ENCODE data around the gene SYTL1.
A peak's percentile ranks its signal among the peaks of the same experiment; 100 is the strongest.

GRCh38 chr1:27402349-27402754 lies 60.5 kb downstream of the SYTL1 start:
- TF ChIP-seq EP300 (IDR thresholded peaks at IDR 0.05; ENCODE audit: low read depth) (no peak), POLR2A (IDR thresholded peaks at IDR 0.05) (no peak), POLR2AphosphoS5 (IDR thresholded peaks at IDR 0.05) (peak in 2 of 3 donors; percentile 40 to 59)

Measured in transverse colon (tissue), 3 donors.